Gastroesophageal sphincter (tissue), 3 donors: ENCODE measurements around the gene TMEM19.

Experiments
- CTCF ChIP-seq, 4 experiments: fragments of 200-600 bp in 2 of 4; fragments of 450-650 bp in 2 of 4; sonication (generic) in 1 of 4; IDR thresholded peaks; one replicate each; pipeline ENCODE4 v1.5.1; 2017 to 2019; ENCODE audit warnings: antibody characterized with exemption in 4 of 4, mild to moderate bottlenecking in 2 of 4, moderate library complexity in 2 of 4
- EP300 ChIP-seq: sonication (generic); formaldehyde crosslinking; IDR thresholded peaks from one replicate; pipeline ENCODE4 v1.6.1; 2017; ENCODE audit warnings: antibody characterized with exemption, mild to moderate bottlenecking
- POLR2A ChIP-seq, 2 donors: fragments of 450-650 bp; IDR thresholded peaks; one replicate each; pipeline ENCODE4 v1.6.1; 2017; ENCODE audit warnings: antibody characterized with exemption in 2 of 2, mild to moderate bottlenecking in 2 of 2, moderate library complexity in 1 of 2

GRCh38 chr12:71693126-71693525 is 7.2 kb downstream of the TMEM19 start:
- TF ChIP-seq CTCF (IDR thresholded peaks at IDR 0.05) (no peak), POLR2A (IDR thresholded peaks at IDR 0.05) (no peak), EP300 (no peak)
